NCI-H187 treated with DMSO at 0.1 percent for 48 hours (cell line): ENCODE results near the gene RNF2.
"Not testable (repeated sequence)": the region's sequence is repeated elsewhere in the genome, so short reads cannot be mapped to it uniquely, and the experiment has no call there.

Experiments used
- DNase-seq: peaks from one replicate; lab custom pipeline; 2025; lab: John Stamatoyannopoulos, UW

The RNF2 gene

GRCh38 chr1:185050823-185051451 is 5.6 kb downstream of the RNF2 start:
- no peak for DNase-seq

GRCh38 chr1:185053204-185053603 is 7.8 kb downstream of the RNF2 start:
- no peak for DNase-seq

GRCh38 chr1:185054365-185055060 is 9.2 kb downstream of the RNF2 start:
- DNase-seq: no peak

- no peak for DNase-seq
Measured at GRCh38 chr1:185058110-185058509, 12.8 kb downstream of the RNF2 start.

- no peak for DNase-seq
Measured at GRCh38 chr1:185058876-185059275, 13.5 kb downstream of the RNF2 start.

- no peak for DNase-seq
Measured at GRCh38 chr1:185059950-185060571, 14.7 kb downstream of the RNF2 start.

GRCh38 chr1:185062710-185063370 is 17.5 kb downstream of the RNF2 start:
- no peak for DNase-seq

- no peak for DNase-seq
Measured at GRCh38 chr1:185063719-185064118, 18.4 kb downstream of the RNF2 start.

- not testable (repeated sequence) for DNase-seq
Measured at GRCh38 chr1:185065006-185065405, 19.6 kb downstream of the RNF2 start.

- no peak for DNase-seq
Measured at GRCh38 chr1:185066181-185066580, 20.8 kb downstream of the RNF2 start.

- DNase-seq: no peak
Measured at GRCh38 chr1:185068341-185068740, 23.0 kb downstream of the RNF2 start.

GRCh38 chr1:185069202-185069772 is 23.9 kb downstream of the RNF2 start:
- no peak for DNase-seq

GRCh38 chr1:185070051-185070450 is 24.7 kb downstream of the RNF2 start:
- no peak for DNase-seq

GRCh38 chr1:185073725-185074124 is 28.4 kb downstream of the RNF2 start:
- DNase-seq: no peak

GRCh38 chr1:185074307-185074706 is 28.9 kb downstream of the RNF2 start:
- no peak for DNase-seq

- no peak for DNase-seq
Measured at GRCh38 chr1:185075476-185075875, 30.1 kb downstream of the RNF2 start.

GRCh38 chr1:185077374-185077773 is 32.0 kb downstream of the RNF2 start:
- DNase-seq: no peak

- DNase-seq: no peak
Measured at GRCh38 chr1:185080422-185080821, 35.1 kb downstream of the RNF2 start.

- DNase-seq: no peak
Measured at GRCh38 chr1:185083818-185084217, 38.5 kb downstream of the RNF2 start.

- DNase-seq: no peak
Measured at GRCh38 chr1:185087101-185087500, 41.7 kb downstream of the RNF2 start.

- no peak for DNase-seq
Measured at GRCh38 chr1:185087746-185088145, 42.4 kb downstream of the RNF2 start.

- no peak for DNase-seq
Measured at GRCh38 chr1:185091480-185091879, 46.1 kb downstream of the RNF2 start.

GRCh38 chr1:185094761-185095160 is 49.4 kb downstream of the RNF2 start:
- no peak for DNase-seq
